ENCODE results near the gene APP. TPM values are rescaled to one million over a fixed set of nuclear protein-coding genes. Genes with fewer than 3 reads are reported as not detected.

The APP gene
- polyA plus RNA-seq, 4 donors: 870 to 980 (median 951) TPM

DNA sequence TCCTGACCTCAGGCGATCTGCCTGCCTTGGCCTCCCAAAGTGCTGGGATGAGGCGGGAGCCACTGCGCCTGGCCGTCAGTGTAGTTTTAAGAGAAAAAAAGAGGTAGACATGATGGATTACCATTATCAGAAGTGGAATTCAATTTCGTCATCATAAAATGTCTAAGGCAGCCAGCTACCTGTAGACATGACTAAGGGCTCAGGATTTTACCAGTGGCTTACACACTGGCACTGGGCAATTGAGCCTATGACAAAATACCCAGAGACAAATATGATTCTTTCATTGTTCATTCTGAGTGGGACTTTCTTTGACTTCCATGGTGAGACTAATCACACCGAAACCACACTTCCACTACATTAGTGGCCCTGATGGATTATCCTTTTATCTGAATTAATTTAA, 254.3 kb downstream of the APP start:
- DNase-seq (ENCODE audit: low read depth in 4 of 4, low spot score in 3 of 4): no peak

DNA sequence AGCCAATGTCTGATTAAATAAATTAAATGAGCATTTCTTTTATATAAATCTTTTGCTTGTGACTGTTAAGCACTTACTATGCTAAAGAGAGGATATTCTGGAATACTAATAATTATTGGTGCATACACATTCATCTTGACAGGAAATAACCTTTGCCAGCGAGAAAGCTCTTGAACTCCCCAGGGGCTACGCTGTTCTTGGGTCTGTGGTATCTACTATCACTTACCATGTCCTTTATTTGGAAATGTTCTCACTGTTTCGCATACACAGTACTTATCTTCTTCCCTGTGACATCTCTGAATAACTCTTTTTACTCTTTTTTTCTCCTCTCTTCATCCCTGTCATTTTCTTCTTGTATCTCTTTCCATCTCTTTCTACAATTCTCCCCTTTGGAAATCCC, 257.1 kb downstream of the APP start:
- DNase-seq (ENCODE audit: low read depth in 4 of 4, low spot score in 3 of 4): no peak

DNA sequence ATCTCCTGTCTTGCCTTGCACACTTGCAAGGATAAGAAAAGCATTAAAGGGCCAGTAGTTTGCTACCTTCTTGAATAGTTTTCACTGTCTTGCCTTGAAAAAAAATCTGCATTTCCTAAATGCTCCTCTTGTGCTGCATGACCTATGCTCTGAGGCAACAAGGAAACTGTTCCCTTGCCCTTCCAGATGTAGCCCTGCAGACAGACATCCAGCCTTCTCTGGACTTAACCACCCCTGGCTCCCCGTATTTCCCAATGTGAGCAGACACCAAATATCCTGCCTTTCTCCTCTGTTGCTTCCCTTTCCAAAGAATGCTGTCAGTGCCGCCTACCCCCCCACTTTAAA, 258.2 kb downstream of the APP start:
- DNase-seq (ENCODE audit: low read depth in 4 of 4, low spot score in 3 of 4): no peak

GRCh38 chr21:25911730-25912401, 258.7 kb downstream of the APP start:
- no peak for DNase-seq (ENCODE audit: low read depth in 4 of 4, low spot score in 3 of 4)

DNA sequence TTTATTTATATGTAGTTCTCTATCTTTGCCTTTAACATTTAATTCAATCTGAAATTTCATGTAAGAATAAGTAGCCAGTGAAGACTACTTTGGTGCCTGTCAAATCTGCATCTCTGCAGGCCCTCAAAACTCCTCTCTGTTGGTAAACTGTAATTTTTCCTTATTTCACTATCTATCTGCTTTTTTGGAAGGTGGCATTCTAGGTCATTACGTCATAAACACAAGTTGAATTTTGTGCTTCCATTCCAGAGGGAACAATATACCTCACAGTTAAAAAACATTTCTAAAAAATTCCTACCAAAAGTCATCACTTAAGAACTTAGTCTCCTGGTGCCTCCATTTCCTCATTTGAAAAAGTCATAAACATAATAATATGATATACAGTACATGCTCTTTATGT, 259.8 kb downstream of the APP start:
- DNase-seq (ENCODE audit: low read depth in 4 of 4, low spot score in 3 of 4): no peak

DNA sequence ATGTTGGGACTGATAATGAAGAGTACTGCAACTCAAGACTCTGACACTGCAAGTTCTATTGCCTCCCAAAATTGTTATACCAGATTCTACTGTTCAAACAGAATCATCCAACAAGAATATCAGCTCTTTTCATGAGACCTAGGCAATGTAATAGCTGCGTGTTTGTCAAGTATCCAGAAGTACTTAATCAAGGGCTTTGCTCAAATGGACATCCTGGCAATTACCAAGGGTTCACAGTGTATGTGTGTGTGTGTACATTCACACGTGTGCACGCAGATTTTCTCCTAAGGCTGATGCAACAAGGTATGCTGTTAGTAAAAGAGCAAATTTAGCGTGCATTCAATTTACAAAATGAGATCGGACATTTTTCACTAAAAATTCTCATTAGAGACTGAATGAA, 261.2 kb downstream of the APP start:
- DNase-seq (ENCODE audit: low read depth in 4 of 4, low spot score in 3 of 4): no peak

DNA sequence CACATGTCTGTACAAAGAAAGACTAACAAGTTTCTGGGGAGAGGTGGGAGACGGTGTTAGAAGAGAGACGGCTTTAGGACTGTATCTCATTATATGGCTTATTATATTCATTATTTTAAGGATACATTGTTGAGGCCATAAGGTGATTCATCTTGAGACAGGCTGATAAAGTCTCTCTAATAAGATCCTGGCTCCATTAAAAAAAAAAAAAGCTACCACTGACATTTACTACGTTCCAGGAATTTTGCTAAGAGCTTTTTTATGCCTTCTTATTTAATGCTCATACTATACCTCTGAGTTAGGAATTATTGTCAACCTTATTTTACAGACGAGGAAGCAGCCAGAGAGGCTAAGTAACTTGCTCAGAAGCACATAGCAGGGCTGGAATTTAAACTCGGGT, 262.1 kb downstream of the APP start:
- no peak for DNase-seq (ENCODE audit: low read depth in 4 of 4, low spot score in 3 of 4)

DNA sequence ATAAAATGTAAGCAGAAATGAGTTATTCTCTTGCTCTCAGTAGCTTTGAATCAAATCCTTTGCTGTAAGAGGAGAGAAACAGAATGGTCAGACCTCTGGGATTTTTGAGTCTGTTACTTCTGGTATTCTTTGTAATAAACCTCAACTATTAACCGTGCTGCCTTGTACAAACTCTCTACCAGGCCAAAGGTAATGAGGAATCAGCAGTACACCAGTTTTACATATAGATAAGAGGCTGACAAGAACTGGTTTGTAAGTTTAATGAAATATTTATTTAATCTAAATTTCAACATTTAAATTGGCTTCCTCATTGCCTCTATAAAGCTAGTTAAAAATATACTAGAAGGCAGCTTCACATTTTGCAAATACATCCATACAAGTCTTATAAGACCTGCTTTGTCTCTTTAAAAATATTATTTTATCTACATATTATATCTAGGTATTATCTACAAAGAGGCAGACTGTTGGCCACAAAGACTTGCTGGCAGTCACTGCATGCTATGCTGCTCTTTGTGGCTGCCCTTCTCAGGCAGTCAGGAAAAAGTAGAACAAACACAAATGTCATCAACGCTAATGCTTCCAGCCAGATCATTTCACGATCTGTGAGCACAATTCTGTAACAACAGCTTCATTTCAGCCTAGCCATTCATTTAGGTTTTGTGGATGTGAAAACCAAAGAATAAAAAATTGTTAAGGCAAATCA, 262.8 kb downstream of the APP start:
- no peak for DNase-seq (ENCODE audit: low read depth in 4 of 4, low spot score in 3 of 4)

- no peak for DNase-seq (ENCODE audit: low read depth in 4 of 4, low spot score in 3 of 4)
These were observed 264.0 kb downstream of the APP start for GRCh38 chr21:25906587-25906986.

GRCh38 chr21:25905126-25905525, 265.4 kb downstream of the APP start:
- DNase-seq (ENCODE audit: low read depth in 4 of 4, low spot score in 3 of 4): no peak

GRCh38 chr21:25904044-25904695, 266.4 kb downstream of the APP start:
- no peak for DNase-seq (ENCODE audit: low read depth in 4 of 4, low spot score in 3 of 4)

DNA sequence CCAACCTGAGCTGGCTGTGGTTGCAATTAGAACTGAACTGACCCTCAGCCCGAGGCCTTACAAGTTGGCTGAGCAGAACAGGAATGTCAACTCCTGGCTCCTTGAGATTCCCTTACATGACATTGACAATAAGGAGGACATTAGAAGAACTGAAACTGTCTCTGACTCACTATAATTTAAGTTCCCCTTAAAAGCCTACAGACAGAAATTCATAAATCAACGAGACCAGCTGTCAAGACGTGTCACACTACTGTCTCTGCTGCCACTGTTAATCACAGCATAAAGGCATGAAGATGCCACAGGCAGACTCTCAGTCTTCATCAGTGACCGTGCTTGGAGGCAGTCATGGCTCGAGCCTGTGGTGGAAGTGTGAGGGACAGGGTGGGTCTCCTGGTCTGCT, 267.0 kb downstream of the APP start:
- no peak for DNase-seq (ENCODE audit: low read depth in 4 of 4, low spot score in 3 of 4)

DNA sequence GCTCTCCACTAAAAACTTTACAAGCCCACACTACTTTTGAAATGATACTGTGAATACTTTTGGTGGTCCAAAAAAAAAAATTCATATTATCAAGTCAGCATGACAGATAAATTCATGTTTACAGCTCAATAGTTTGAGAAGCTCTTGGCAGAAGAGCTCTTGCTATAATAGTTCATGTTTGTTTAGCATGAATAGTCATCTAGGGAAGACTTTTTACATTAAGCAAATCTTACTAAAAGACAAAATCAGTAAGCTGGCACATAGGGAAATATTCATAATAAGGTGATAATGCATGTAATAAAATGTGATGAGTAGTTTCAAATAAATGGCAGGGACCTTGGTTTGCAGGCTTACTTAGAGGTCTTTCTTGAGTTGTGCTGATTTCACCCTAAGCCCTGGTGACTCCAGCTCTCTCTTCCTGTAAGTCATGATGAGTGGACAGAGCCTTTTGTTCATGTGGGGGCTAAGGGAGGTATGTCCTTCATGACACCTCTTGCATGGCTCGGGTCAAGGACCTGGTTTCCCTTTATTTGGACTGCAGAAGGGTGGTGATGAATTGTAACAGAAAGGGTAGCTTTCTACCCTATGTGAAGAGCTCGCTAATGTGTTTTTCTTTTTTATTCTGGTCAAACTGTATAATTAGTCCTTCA, 269.1 kb downstream of the APP start:
- DNase-seq (ENCODE audit: low read depth in 4 of 4, low spot score in 3 of 4): no peak

- no peak for DNase-seq (ENCODE audit: low read depth in 4 of 4, low spot score in 3 of 4)
These were observed 271.9 kb downstream of the APP start for GRCh38 chr21:25898671-25899070.

GRCh38 chr21:25897383-25897782, 273.2 kb downstream of the APP start:
- no peak for DNase-seq (ENCODE audit: low read depth in 4 of 4, low spot score in 3 of 4)

GRCh38 chr21:25896501-25897056, 274.0 kb downstream of the APP start:
- no peak for DNase-seq (ENCODE audit: low read depth in 4 of 4, low spot score in 3 of 4)

GRCh38 chr21:25895565-25896205, 274.9 kb downstream of the APP start:
- no peak for DNase-seq (ENCODE audit: low read depth in 4 of 4, low spot score in 3 of 4)

GRCh38 chr21:25893191-25893590, 277.4 kb downstream of the APP start:
- DNase-seq (ENCODE audit: low read depth in 4 of 4, low spot score in 3 of 4): no peak

- DNase-seq (ENCODE audit: low read depth in 4 of 4, low spot score in 3 of 4): no peak
These were observed 279.0 kb downstream of the APP start for GRCh38 chr21:25891596-25891995.

- no peak for DNase-seq (ENCODE audit: low read depth in 4 of 4, low spot score in 3 of 4)
These were observed 280.6 kb downstream of the APP start for GRCh38 chr21:25890001-25890400.

- DNase-seq (ENCODE audit: low read depth in 4 of 4, low spot score in 3 of 4): no peak
These were observed 281.9 kb downstream of the APP start for GRCh38 chr21:25888711-25889110.
